B cell (primary cell): Measurements from ENCODE around the gene HMGN3. TPM values are rescaled to one million over a fixed set of nuclear protein-coding genes. Genes with fewer than 3 reads are reported as not detected.
"Not testable (repeated sequence)": the region's sequence is repeated elsewhere in the genome, so short reads cannot be mapped to it uniquely, and the experiment has no call there.

ENCODE experiments used
- ATAC-seq: fragments of 200-7000 bp; cut with Tn5 transposase; one replicate; pipeline ENCODE4 v1.10.0; 2021; ENCODE audit warnings: low read depth, mild to moderate bottlenecking, moderate number of reproducible peaks, moderate library complexity
- CTCF ChIA-PET: fragments of 350-600 bp; sonication (Branson Sonifier 250); formaldehyde crosslinking; loops from one replicate; lab custom pipeline; 2021; ENCODE audit warnings: antibody characterized with exemption, inconsistent platforms; lab: Charles Lee
- POLR2A ChIA-PET: fragments of 350-600 bp; sonication (Branson Sonifier 250); formaldehyde crosslinking; loops from one replicate; lab custom pipeline; 2021; ENCODE audit warnings: antibody characterized with exemption; lab: Charles Lee
- DNase-seq: peaks from one replicate; pipeline ENCODE4 v3.0.0; 2013
- H2AFZ ChIP-seq: 2 replicates; pipeline ENCODE4 v1.6.1; 2012; ENCODE audit warnings: mild to moderate bottlenecking, low read depth, low read length; ENCODE audit not compliant: insufficient read depth, poor library complexity, severe bottlenecking
- H3K27ac ChIP-seq, 2 donors: 1 replicate in 1 of 2; 2 replicates in 1 of 2; pipeline ENCODE4 v1.5.1; 2012 to 2013; ENCODE audit warnings: low read length in 2 of 2, mild to moderate bottlenecking in 2 of 2, moderate library complexity in 1 of 2
- H3K27me3 ChIP-seq, 4 experiments: fragments of 200-600 bp in 1 of 4; sonication (generic) in 1 of 4; replicated peaks in 1 of 4; 1 replicate in 2 of 4; 2 replicates in 2 of 4; pipeline versions ENCODE4 v1.6.1 to v1.7.0; 2013 to 2016; ENCODE audit warnings: low read length in 3 of 4, mild to moderate bottlenecking in 2 of 4, mixed read lengths in 1 of 4, moderate library complexity in 1 of 4; ENCODE audit not compliant: insufficient read depth in 4 of 4, control insufficient read depth in 3 of 4; ENCODE audit errors: control extremely low read depth in 1 of 4
- H3K36me3 ChIP-seq, 2 experiments: replicated peaks in 1 of 2; 1 replicate in 1 of 2; 2 replicates in 1 of 2; pipeline versions ENCODE4 v1.6.1 to v1.7.1; 2013; ENCODE audit warnings: low read length in 1 of 2; ENCODE audit not compliant: insufficient read depth in 2 of 2, control insufficient read depth in 1 of 2; ENCODE audit errors: control extremely low read depth in 1 of 2, extremely low read depth in 1 of 2
- H3K4me1 ChIP-seq, 2 donors: fragments of 200-600 bp in 1 of 2; sonication (generic) in 1 of 2; 1 replicate in 1 of 2; 2 replicates in 1 of 2; pipeline versions ENCODE4 v1.5.1 to v1.6.1; 2013 to 2017; ENCODE audit warnings: low read length in 2 of 2; ENCODE audit not compliant: control insufficient read depth in 2 of 2, insufficient read depth in 2 of 2
- H3K4me2 ChIP-seq: replicated peaks from 2 replicates; pipeline ENCODE3; 2012; ENCODE audit warnings: mild to moderate bottlenecking, low read depth, low read length; ENCODE audit not compliant: poor library complexity, severe bottlenecking
- H3K4me3 ChIP-seq, 5 experiments: fragments of 200-600 bp in 1 of 5; sonication (generic) in 1 of 5; 1 replicate in 3 of 5; 2 replicates in 2 of 5; pipeline versions ENCODE4 v1.5.1 to v1.7.0; 2011 to 2016; ENCODE audit warnings: low read length in 4 of 5, mild to moderate bottlenecking in 4 of 5, low read depth in 2 of 5, control low read depth in 1 of 5, moderate library complexity in 1 of 5; ENCODE audit not compliant: insufficient read depth in 1 of 5; ENCODE audit errors: control extremely low read depth in 1 of 5, extremely low read depth in 1 of 5
- H3K79me2 ChIP-seq: fragments of 200-600 bp; sonication (generic); one replicate; pipeline ENCODE4 v1.6.0; 2016; ENCODE audit warnings: low read length; ENCODE audit not compliant: control insufficient read depth, insufficient read depth
- H3K9ac ChIP-seq: fragments of 200-600 bp; sonication (generic); 2 replicates; pipeline ENCODE4 v1.6.1; 2017; ENCODE audit warnings: mild to moderate bottlenecking, low read length, moderate library complexity
- H3K9me3 ChIP-seq, 3 donors: one replicate each; pipeline versions ENCODE4 v1.6.1 to v1.7.1; 2013; ENCODE audit warnings: low read length in 2 of 3; ENCODE audit not compliant: control insufficient read depth in 2 of 3, insufficient read depth in 1 of 3; ENCODE audit errors: control extremely low read depth in 1 of 3
- H4K20me1 ChIP-seq: 2 replicates; pipeline ENCODE4 v1.6.0; 2012; ENCODE audit warnings: mild to moderate bottlenecking, low read length; ENCODE audit not compliant: insufficient read depth, control insufficient read depth, poor library complexity, severe bottlenecking
- H3K27ac Mint-ChIP-seq: one replicate; pipeline ENCODE4 v1.8.0; 2021; ENCODE audit warnings: mixed read lengths
- H3K27me3 Mint-ChIP-seq: one replicate; pipeline ENCODE4 v1.8.0; 2021; ENCODE audit warnings: mixed read lengths
- H3K4me1 Mint-ChIP-seq: one replicate; pipeline ENCODE4 v1.8.0; 2021; ENCODE audit warnings: mixed read lengths
- H3K4me3 Mint-ChIP-seq: one replicate; pipeline ENCODE4 v1.8.0; 2021; ENCODE audit warnings: mixed read lengths
- H3K9me3 Mint-ChIP-seq: one replicate; pipeline ENCODE4 v1.8.0; 2022; ENCODE audit warnings: mixed read lengths; ENCODE audit not compliant: insufficient read depth
- CTCF ChIP-seq: fragments of 200-600 bp; IDR thresholded peaks from one replicate; pipeline ENCODE4 v1.8.0; 2022; ENCODE audit warnings: antibody characterized with exemption, mild to moderate bottlenecking
- EZH2 ChIP-seq: IDR thresholded peaks from 2 replicates; pipeline ENCODE4 v1.6.1; 2012; ENCODE audit warnings: borderline replicate concordance, low read depth, mild to moderate bottlenecking, moderate library complexity, low read length; ENCODE audit not compliant: insufficient read depth, poor library complexity, severe bottlenecking
- WGBS: methylation state at CpG from one replicate; pipeline ENCODE4 v1.1.5; 2013; ENCODE audit warnings: missing lambda C conversion rate; ENCODE audit not compliant: insufficient coverage; 5-methylcytosine and 5-hydroxymethylcytosine counted together
- intact Hi-C: fragments of 100-400 bp; cut with micrococcal nuclease; formaldehyde crosslinking; loops from one replicate; pipeline ENCODE4 v1.10.0; 2022
- polyA plus RNA-seq: library from polyadenylated mRNA; depleted of rRNA; stranded (reverse); fragments of >200 nt; gene quantifications from 2 replicates; pipeline ENCODE4 v1.2.3, GENCODE V29; 2012
- total RNA-seq, 2 donors: library from RNA; stranded (reverse); fragments of 120-200 nt in 1 of 2; gene quantifications; 1 replicate in 1 of 2; 2 replicates in 1 of 2; pipeline versions ENCODE4 v1.2.3 to v1.2.4, GENCODE V29; 2013 to 2022

Gene HMGN3
- total and polyA plus RNA-seq, 2 donors (not counting 1 experiment from before 2014, with no cell fraction given), result 40.1 to 44.3 TPM

- ATAC-seq, H2AFZ ChIP-seq, H3K9me3 ChIP-seq, H3K27ac Mint-ChIP-seq, H3K27me3 ChIP-seq, H4K20me1 ChIP-seq, H3K4me2 ChIP-seq, H3K27ac ChIP-seq, H3K4me3 Mint-ChIP-seq, H3K9me3 Mint-ChIP-seq, H3K4me1 Mint-ChIP-seq, DNase-seq, H3K4me3 ChIP-seq, H3K79me2 ChIP-seq, CTCF ChIA-PET, H3K9ac ChIP-seq, POLR2A ChIA-PET, intact Hi-C loops, H3K4me1 ChIP-seq, H3K36me3 ChIP-seq, H3K27me3 Mint-ChIP-seq: not testable (repeated sequence)
- no CpG with 5 or more reads among the region's 3 CpGs for whole genome bisulfite sequencing
Observed at GRCh38 chr6:79255086-79255485, 20.6 kb upstream of the HMGN3 start.

GRCh38 chr6:79250559-79250958 is 16.1 kb upstream of the HMGN3 start:
- no CpG with 5 or more reads among the region's 2 CpGs for WGBS
- ChIA-PET POLR2A (no interaction called here), CTCF (interaction anchor here (0.7 kb wide), 1 partner anchor 719 kb away, joined by 4 read pairs; no protein-coding TSS in a partner anchor)
- Mint-ChIP-seq H3K9me3 (no peaks in the 10 kb centered on the region), H3K27me3 (no peaks in the 10 kb centered on the region), H3K4me3 (no peak overlapping the region), H3K27ac (no peak overlapping the region), H3K4me1 (peaks cover 10% of the 10 kb centered on the region)
- Histone ChIP-seq H3K36me3 (no peaks in the 10 kb centered on the region), H4K20me1 (no peaks in the 10 kb centered on the region), H3K27me3 (no peaks in the 10 kb centered on the region), H3K4me3 (no peak overlapping the region), H3K4me2 (no peak overlapping the region), H3K9ac (no peak overlapping the region), H3K9me3 (no peaks in the 10 kb centered on the region), H3K4me1 (peaks cover 8 to 10% of the 10 kb centered on the region in 2 donors), H3K27ac (no peak overlapping the region), H3K79me2 (no peaks in the 10 kb centered on the region), H2AFZ (no peak overlapping the region)
- ATAC-seq (no peak), DNase-seq (no peak)
- no peak for TF ChIP-seq CTCF
- TF ChIP-seq EZH2, result no peak
- intact Hi-C loops, result no loop called here
